ENCODE measurements around the gene ATP4B. TPM values are rescaled to one million over a fixed set of nuclear protein-coding genes. Genes with fewer than 3 reads are reported as not detected.

ATP4B gene
- total RNA-seq, 1 donor from 2014 or later, result not detected

GRCh38 chr13:113643593-113643992 is 14.4 kb downstream of the ATP4B start:
- ATAC-seq (no peak), DNase-seq (ENCODE audit: low spot score) (no peak)

- ATAC-seq, result no peak
- no peak for DNase-seq (ENCODE audit: low spot score)
These were observed 15.4 kb downstream of the ATP4B start for GRCh38 chr13:113642563-113642962.

GRCh38 chr13:113641426-113641825 is 16.6 kb downstream of the ATP4B start:
- ATAC-seq, result no peak

GRCh38 chr13:113639616-113640262 is 18.3 kb downstream of the ATP4B start:
- DNase-seq (ENCODE audit: low spot score) (peak; percentile 35), ATAC-seq (no peak)

More at GRCh38 chr13:113641426-113641825, 16.6 kb downstream of the ATP4B start:
- peak; percentile 37 for DNase-seq (ENCODE audit: low spot score)

- DNase-seq (ENCODE audit: low spot score) (peak; percentile 23), ATAC-seq (no peak)
These were observed 19.2 kb downstream of the ATP4B start for GRCh38 chr13:113638806-113639205.

GRCh38 chr13:113638173-113638746 is 19.7 kb downstream of the ATP4B start:
- DNase-seq (ENCODE audit: low spot score) (peak; percentile 16), ATAC-seq (no peak)

- DNase-seq (ENCODE audit: low spot score), result no peak
- ATAC-seq, result no peak
These were observed 20.5 kb downstream of the ATP4B start for GRCh38 chr13:113637262-113638160.

GRCh38 chr13:113636266-113636963 is 21.6 kb downstream of the ATP4B start:
- no peak for ATAC-seq
- no peak for DNase-seq (ENCODE audit: low spot score)

- DNase-seq (ENCODE audit: low spot score) (no peak), ATAC-seq (no peak)
These were observed 22.3 kb downstream of the ATP4B start for GRCh38 chr13:113635709-113636108.

GRCh38 chr13:113635048-113635420 is 23.0 kb downstream of the ATP4B start:
- no peak for DNase-seq (ENCODE audit: low spot score)
- no peak for ATAC-seq

- ATAC-seq (no peak), DNase-seq (ENCODE audit: low spot score) (no peak)
These were observed 23.5 kb downstream of the ATP4B start for GRCh38 chr13:113634279-113635047.

- DNase-seq (ENCODE audit: low spot score) (no peak), ATAC-seq (no peak)
These were observed 24.5 kb downstream of the ATP4B start for GRCh38 chr13:113633485-113633873.

GRCh38 chr13:113632706-113633484 is 25.1 kb downstream of the ATP4B start:
- no peak for DNase-seq (ENCODE audit: low spot score)

GRCh38 chr13:113631341-113632095 is 26.5 kb downstream of the ATP4B start:
- DNase-seq (ENCODE audit: low spot score) (no peak), ATAC-seq (no peak)

More at GRCh38 chr13:113632706-113633484, 25.1 kb downstream of the ATP4B start:
- no peak for ATAC-seq

GRCh38 chr13:113630804-113631203 is 27.2 kb downstream of the ATP4B start:
- no peak for DNase-seq (ENCODE audit: low spot score)
- ATAC-seq, result no peak

- DNase-seq (ENCODE audit: low spot score), result no peak
- ATAC-seq, result no peak
These were observed 27.7 kb downstream of the ATP4B start for GRCh38 chr13:113630296-113630695.

- ATAC-seq (no peak), DNase-seq (ENCODE audit: low spot score) (no peak)
These were observed 28.1 kb downstream of the ATP4B start for GRCh38 chr13:113629866-113630265.

GRCh38 chr13:113628291-113629270 is 29.4 kb downstream of the ATP4B start:
- no peak for DNase-seq (ENCODE audit: low spot score)
- no peak for ATAC-seq
